Stimulated activated CD4-positive, alpha-beta T cell treated with anti-CD3 and anti-CD28 coated beads, Interleukin-2, amount 100 ng/mL, for 24 hours (primary cell): Measurements from ENCODE around the gene SENP5.
A peak's percentile ranks its signal among the peaks of the same experiment; 100 is the strongest.

Experiments used
- DNase-seq, 2 donors: peaks; one replicate each; pipeline ENCODE4 v3.0.0-alpha.2; 2020

The SENP5 gene

DNA sequence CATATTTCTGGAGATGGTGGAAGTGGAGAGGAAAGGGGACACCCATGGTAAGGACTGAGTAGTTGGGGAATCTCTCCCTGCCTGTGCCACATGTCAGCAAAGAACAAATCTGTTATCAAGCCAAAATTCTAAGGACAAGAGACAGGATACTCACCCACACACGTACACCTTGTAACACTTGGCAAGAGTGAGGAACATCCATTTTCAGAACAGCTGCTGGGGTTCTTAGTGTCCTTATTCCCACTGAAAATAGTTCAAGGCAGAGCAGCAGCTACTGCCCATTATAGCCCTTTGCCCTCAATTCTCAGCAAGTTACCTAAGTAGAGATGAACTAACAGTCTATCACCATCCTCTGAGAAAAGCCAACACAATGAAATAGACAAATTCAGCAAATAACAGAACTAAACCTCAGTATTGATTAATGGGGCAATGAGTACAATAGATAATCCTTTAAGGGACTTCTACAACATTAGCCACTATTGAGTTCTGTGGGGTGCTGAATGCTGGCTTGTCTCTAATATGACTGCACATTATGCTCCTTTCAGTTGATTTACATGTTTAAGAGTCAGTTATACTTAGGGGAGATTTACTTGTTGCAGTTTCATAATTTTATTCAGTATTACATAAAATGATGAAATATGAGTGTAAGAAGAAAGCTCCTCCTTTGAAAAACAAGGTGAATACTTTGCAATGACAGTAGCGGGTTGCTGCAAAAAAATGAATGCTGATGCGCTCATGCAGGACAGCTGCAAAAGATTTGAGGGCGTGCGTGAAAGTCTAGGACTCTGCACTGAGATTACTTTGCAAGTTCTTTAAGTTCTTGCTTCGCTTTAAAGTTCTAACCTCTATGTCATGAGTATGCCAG is 22.4 kb downstream of the SENP5 start:
- no peak for DNase-seq

DNA sequence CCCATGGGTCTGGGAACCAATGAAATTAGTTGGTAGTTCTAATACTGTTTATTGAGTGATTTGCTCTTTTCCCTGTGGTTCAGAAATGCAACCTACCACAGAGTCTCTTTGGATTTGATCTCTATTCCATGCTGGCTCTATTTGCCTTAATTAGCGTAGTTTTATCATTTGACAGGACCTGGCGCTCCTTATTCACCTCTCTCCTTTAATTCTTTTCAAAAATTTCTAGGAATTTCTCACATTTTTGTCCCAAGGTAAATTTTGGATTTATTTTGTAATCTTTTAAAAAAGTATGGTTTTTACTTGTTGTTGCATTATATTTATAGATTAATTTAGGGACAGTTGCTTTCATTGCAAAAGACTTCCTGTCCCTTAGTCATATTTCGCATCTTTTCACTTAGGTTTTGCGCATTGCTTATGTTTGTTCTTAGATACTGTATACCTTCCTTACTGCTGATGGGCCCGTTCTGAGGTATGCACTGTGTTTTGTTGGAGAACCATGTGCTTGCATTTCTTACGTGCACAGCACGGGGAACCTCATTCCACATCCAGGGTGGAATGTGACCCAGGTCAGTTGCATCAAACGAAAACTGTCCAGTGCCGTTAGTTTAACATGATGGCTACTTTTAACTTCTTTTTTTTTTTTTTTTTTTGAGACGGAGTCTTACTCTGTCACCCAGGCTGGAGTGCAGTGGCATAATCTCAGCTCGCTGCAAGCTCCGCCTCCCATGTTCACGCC is 27.0 kb downstream of the SENP5 start:
- DNase-seq, result no peak

DNA sequence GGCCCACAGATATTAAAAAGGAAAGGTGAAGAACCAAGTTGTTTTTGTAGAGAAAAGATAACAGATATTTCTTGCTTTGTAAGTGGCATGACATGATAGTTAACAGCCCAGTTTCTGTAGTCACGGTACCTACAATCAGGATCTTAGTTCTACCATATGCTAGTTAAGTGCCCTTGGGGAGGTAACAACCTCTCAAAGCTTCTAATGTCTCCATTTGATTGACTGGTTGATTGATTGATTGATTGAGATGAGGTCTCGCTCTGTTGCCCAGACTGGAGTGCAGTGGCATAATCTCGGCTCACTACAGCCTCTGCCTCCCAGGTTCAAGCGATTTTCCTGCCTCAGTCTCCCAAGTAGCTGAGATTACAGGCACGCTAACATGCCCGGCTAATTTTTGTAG is 28.5 kb downstream of the SENP5 start:
- DNase-seq, result no peak

DNA sequence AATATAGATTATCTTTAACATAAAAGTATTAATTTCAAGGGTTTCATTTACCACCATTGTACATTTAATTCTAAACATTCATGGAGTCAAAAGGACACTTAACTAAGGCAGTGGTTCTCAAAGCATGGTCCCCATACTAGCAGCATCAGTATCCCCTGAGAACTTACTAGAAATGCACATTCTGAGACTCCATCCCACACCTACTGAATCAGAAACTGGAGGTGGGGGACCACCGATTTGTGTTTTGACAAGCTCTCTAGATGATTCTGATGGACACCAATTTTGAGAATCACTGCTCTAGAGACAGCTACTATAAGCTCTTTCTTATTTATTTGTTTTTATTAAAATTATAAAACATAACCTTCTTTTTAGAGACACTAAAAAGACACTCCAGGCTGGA is 34.0 kb downstream of the SENP5 start:
- DNase-seq, result no peak

DNA sequence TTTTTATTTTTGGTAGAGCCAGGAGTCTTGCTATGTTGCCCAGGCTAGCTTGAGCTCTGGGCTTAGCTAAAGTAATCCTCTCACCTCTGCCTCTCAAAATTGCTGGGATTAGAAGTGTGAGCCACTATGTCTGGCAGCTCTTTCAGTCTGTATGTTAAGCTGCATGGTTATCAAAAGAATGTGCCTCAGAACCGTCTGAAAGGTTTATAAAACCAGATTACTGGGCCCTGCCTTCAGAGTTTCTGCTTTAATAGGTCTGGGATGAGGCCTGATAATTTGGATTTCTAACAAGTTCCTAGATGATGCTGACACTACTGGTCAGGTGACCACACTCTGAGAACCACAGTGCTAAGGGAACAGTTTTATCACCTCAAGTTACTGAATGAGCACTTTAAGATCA is 34.6 kb downstream of the SENP5 start:
- DNase-seq, result no peak

DNA sequence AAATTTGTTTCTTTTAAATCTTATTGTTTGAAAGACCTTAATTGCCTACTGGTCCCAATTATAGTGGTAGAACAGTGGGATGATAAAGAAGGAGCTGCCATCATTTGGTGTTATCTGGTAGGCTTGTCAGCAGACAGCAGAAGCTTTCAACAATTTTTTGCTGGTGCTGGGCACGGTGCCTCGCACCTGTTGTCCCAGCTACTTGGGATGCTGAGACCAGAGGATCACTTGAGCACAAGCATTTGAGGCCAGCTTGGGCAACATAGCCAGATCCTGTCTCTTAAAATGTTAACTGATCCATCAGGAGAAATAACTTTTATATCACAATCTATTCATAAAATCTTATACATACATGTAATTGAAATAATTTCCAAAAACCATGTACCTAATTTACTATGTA is 36.0 kb downstream of the SENP5 start:
- DNase-seq, result no peak

DNA sequence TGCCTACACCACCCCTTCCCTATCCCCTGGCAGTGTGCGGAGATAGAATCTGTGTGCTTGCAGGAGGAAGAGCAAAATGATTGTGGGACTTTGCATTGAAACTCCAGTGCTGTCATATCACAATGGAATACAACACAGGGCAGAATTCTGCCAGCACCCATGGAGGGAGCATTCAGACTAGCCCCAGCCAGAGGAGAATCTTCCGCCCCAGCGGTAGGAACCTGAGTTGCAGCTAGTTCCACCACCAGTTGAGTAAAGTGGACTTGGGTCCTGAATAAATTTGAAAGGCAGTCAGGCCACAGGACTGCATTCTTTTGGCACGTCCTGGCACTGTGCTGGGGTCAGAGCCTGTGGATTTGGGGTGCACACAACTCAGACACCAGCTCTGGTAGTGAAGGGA is 47.1 kb downstream of the SENP5 start:
- no peak for DNase-seq

DNA sequence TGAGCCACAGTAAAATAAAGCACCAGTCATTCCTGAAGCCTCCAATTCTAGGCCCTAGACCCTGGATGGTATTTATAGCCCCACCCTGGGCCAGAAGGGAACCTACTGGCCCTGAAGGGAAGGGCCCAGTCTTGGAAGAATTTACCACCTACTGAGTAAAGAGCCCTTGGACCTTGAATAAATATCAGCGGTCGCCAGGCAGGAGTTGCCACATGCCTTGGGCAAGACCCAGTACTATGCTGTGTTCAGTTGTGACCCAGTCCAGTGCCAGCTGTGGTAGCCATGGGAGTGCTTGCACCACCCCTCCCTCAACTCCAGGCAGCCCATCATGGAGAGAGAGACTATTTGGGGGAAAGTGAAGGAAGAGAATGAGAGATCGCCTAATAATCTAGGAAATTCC is 47.7 kb downstream of the SENP5 start:
- DNase-seq, result no peak

DNA sequence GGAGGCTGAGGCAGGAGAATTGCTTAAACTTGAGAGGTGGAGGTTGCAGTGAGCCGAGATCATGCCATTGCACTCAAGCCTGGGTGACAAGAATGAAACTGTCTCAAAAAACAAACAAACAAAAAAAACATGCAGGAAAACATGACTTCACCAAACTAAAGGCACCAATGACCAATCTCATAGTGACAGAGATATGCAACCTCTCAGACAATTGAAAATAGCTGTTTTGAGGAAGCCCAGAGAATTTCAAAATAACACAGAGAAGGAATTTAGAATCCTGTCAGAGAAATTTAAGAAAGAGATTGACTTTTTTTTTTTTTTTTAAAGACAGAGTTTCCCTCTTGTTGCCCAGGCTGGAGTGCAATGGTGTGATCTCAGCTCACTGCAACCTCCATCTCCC is 48.5 kb downstream of the SENP5 start:
- no peak for DNase-seq

DNA sequence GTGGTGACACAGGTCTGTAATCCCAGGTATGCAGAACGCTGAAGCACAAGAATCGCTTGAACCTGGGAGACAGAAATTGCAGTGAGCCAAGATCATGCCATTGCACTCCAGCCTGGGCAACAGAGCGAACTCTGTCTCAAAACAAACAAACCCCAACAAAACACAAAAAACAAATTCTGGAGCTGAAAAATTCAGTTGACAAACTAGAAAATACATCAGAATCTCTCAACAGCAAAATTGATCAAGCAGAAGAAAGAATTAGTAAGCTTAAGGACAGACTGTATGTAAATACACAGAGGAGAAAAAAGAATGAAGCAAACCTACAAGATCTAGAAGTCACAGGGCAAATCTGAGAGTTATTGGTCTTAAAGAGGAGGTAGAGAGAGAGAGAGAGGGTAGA is 49.3 kb downstream of the SENP5 start:
- DNase-seq, result no peak

DNA sequence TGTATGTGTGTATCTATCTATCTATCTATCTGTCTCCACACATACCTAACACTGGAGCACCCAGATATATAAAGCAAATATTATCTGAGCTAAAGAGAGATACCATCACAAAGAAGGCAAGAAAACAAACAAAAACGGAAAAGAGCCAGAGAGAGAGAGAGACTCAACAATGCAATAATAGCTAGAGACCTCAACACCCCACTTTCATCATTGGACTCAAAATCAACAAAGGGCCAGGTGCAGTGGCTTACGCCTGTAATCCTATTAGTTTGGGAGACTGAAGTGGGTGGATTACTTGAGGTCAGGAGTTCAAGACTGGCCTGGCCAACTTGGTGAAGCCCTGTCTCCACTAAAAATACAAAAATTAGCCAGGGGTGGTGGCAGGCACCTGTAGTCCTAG is 51.2 kb downstream of the SENP5 start:
- no peak for DNase-seq

DNA sequence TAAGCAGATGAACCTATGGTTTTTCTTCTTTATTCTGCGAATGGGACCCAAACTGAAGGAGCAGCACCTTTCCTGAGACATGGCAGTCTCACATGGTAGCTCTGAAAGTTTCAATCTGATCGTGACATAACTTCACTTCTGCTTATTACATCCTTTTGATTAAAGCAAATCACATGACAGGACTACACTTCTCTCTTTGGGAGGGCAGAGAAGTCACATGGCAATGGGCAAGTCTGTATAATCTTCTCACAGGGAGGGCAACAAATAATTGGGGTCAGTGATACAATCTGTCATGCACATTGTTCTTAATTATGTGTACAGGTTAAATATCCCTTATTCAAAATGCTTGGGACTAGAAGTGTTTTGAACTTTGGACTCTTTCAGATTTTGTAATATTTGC is 53.0 kb downstream of the SENP5 start:
- DNase-seq, result no peak

DNA sequence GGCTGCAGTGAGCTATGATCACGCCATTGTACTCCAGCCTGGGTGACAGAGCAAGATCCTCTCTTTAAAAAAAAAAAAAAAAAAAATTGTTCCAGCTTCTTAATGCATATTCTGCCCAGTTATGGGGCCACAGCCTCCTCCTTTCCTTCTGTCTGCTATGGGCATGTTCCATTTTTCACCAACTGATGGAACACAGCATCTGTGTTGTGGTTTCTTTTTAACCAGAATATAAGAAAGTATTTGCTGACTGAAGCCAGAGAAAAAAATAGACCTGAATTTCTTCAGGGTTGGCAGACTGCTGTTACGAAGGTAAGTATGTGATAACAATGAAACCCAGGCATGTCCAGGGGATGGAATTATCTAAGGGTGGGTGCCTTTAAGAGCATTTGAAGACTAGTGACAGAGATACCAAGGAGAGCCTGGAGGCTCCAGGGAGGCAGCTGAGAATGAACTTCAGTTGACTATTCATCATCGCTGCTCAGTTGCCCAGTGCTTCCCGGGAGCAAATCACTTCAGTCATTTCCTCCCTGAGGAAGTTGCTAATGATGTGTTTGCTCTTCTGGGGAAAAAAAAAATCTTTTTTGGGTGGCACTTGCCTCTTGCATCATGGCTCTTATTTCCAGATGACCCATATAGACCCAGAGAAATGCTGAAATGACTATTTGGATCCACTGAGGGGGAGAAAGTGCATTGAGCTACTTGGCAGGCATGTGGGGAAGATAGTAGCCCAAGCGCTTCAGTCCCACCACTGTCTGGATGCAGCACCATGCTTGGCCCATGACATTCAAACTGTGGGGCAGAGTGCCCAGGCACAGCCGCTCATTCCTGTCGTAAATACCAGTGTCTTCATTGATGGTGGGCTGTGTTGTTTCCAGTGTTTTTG is 60.1 kb downstream of the SENP5 start:
- DNase-seq, result no peak

DNA sequence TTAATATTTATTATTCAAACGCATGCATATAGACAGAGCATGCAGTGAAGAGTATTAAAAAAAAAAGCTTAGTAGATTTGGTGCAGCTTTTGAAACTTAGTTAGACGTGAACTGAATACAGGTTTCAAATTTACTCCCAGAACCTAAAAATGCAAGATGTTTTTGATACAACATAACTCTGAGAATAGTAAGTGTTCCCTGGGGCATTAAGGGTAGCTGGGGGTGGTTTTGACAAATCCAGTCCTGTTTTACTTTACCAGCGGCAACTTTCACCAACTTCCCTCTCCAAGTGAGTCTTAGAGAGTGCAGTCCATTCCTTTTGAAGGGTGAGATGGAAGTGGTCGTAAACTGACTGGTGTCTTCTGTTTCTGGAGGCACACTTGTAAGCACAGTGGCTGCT is 63.4 kb downstream of the SENP5 start:
- no peak for DNase-seq

DNA sequence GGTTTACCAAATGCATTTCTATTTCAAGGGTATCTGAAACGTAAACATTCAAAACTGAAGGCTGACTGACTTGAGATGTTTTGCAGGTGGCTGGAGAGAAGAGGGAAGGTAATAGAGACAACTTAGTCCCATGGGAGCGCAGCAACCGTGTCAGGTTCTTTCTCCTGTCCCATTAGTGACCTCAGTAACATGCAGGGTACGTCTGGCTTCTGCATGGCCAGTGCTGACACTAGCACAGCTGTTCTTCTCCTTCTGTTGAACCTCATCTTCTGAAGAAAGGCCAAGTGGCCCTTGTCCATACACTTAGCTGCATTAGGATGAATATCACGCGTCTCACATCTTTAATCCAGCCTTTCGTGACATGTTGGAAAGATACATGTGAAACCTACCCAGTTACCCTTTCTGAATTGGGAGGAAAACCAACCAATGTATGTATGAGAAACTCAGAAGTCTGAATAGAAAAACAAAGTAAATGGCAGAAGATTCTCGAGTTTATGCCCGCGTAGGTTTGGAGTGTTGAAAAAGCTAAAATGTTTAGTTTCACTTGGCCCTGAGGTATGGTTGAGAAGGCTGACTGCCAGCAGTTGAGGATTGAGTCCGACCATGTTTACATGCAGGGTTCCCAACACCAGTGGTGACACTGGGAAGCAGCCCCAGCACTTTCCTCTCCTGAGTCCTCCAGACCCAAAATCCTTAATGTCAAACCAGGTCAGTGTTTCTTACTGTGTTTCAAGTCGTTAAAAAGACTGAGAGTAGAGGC is 64.3 kb downstream of the SENP5 start:
- DNase-seq, result no peak

DNA sequence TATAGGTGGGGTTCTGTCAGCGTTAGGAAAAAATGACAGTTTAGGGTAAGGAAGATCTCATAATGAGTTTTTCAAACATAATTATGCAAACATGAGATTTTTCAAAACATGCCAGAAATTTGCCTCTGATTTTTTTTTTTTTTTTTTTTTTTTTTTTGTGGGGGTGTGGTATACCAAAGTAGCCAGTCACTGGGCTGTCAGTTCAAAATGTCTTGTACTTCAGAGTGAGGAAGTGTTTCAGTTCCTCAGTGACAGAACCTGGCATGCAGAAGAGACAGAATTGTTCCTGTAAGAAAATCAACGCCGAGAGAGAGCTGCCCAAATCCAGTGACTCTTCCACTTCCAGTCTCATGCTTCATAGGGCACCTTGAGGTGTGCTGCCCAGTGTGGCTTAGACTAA is 64.9 kb downstream of the SENP5 start:
- no peak for DNase-seq

DNA sequence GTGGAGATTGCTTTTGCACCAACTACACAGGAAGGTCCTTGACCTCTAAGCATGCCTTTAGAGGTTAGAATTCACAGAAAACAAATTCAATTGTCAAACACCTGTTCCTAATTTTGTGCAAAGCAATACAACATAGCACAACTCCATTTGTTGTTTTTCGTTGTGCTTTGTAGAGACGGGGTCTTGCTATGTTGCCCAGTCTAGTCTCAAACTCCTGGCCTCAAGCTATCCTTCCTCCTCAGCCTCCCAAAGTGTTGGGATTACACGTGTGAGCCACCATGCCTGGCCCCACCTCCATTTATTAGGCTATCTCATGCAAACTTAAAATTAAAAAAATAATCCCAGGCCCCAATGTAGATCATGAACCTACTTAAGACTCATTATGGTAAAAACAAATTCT is 68.6 kb downstream of the SENP5 start:
- no peak for DNase-seq

DNA sequence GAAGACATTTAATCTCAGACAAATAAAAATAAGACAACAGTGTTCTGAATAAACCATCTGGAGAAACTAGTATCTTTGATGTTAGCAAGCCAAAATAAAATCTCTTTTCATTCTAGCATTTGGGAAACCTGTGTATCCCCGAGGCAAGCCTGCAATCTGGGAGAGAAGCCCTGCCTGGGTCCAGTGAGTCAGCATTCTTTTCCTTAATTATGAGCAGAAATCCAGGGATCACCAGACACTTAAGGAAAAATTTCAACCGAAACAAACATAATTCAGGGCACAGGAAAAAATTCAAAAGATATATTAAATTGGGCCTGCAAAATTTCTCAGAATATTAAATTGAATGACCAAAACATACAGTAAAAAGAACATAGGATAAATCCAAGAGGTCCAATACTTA is 70.4 kb downstream of the SENP5 start:
- DNase-seq, result no peak

DNA sequence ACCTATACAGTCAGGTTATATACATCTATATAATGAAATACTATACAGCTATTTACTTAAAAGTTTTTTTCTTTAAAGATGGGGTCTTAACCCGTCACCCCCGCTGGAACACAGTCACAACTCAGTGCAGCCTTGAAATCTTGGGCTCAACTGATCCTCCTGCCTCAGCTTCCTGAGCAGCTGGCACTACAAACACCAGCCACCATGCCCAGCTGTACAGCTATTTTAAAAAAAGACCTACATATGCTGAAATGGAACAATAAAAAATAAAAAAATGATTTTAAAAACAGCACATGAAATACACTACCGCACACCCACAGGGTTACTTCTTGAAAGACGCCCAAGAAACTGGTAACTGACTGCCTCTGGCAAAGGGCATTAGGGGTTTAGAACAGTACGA is 70.9 kb downstream of the SENP5 start:
- DNase-seq, result no peak

DNA sequence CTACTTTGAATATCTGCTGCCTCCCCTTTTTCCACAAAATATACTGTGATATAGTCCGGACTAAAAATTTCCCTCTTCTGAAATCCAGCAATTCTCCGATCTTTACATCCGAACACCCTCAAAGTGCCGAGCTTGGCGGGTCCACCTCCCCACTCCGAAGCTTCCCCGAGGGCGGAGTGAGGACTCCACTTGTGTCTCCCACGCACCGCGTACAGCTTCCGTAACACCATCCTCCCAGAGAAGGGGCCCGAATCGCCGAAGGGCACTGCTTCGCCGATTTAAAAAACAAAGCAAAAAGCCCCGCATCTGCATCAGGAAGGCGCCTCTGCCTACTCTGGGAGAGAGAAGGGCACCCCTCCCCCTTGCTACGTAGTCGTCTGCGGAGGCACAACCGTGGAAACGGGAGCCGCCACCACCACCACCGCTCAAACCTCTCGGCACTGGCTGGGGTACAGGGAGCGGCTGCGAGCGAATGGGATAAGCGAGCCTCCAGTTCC is 74.1 kb downstream of the SENP5 start:
- peak; percentile 69 to 75 for DNase-seq

DNA sequence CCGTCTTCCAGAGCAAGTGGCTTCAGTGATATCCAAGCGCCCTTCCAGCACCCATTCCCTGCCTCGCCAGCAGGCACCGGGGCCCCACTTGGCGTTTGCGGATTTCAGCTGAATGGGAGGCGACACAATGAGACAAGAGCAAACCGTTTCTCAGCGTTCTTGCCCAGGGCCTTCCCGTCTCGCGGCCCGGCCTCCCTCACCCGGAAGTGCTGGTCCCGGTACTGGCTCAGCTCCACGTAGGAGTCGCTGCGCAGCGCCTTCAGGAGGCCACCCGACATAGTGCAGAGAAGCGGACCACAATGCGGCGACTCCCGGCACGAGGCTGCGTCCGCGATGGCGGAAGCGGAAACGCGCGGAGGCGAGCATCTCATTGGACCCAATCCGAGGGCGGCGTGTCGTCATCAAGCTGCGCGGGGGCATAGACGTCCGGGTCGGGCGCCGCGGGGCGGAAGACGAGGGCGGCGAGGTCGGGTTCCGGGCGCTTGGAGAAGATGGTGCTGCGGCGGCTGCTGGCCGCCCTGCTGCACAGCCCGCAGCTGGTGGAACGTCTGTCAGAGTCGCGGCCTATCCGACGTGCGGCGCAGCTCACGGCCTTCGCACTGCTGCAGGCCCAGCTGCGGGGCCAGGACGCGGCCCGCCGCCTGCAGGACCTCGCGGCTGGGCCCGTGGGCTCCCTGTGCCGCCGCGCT is 74.7 kb downstream of the SENP5 start, which contains the start of gene NCBP2:
NCBP2 (minus strand) TSS at position 303 of the 689 bp plus-strand sequence; CDS start at position 278, 25 bp downstream.
- peak; percentile 100 for DNase-seq

DNA sequence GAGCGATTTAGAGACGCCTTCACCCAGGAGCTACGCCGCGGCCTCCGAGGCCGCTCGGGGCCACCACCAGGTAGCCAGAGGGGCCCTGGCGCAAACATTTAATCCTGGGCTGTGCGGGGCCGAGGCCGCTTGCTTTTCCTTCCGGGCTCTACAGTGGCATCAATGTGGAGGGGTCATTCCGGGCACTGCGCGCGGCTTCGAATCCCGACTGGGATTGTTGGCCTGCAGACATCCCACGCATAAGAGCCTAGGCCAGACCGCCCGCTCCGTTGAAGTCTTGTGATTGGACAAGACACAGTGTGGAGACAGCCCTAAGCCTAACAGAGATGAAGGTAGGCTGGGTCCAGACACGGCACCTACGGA is 75.2 kb downstream of the SENP5 start:
- peak; percentile 22 to 30 for DNase-seq
